Measurements from ENCODE around the gene BICD1.
"Not testable (repeated sequence)": the region's sequence is repeated elsewhere in the genome, so short reads cannot be mapped to it uniquely, and the experiment has no call there.

The BICD1 gene

DNA sequence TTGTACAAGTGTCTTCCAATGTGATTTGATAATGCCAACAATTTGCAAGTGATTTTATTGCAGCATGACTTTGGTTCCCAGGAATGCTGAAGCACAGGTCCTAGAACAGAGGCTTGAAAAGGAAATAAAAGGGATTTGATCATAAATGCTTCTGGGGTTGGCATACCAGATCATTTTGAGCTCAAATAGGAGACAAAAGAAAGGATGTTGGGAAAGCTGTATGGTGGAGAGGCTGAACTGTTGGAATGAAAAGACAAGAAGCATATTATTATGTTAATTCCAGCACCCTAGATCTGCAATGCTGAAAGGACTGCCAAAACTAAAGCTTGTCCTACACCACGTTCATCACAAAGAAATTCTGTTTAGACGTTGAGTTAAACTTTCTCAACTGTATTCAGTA lies 143.1 kb downstream of the BICD1 start:
- no peak for DNase-seq

- no peak for DNase-seq
Measured at GRCh38 chr12:32252199-32253073, 145.8 kb downstream of the BICD1 start.

DNA sequence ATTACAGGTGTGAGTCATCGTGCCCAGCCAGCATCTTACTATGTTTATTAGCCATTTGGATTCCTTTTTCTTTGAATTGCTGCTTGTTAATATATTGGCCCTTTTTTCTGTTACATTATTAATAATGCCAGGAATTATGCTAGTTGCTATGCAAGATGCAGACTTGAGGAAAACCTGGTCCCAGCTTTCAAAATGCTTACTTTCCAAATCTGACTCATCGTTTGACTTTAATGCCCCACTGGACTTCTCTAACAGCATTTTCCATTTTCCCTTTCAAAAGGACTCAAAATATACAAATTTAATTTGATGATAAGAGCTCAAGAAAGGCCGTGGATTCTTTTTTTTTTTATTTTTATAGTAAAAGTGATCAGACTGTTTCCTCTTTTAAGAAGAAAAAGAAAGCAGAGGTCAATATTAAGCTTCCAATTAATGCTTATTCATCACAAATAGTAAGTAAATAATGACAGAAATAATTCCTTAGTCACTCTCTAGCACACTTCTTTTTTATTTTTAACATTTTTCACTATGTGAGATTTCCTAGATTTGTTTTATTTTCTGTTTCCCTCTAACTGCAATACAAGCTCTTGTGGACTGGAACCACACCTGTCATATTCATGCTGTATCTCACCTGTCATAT lies 146.6 kb downstream of the BICD1 start:
- no peak for DNase-seq

DNA sequence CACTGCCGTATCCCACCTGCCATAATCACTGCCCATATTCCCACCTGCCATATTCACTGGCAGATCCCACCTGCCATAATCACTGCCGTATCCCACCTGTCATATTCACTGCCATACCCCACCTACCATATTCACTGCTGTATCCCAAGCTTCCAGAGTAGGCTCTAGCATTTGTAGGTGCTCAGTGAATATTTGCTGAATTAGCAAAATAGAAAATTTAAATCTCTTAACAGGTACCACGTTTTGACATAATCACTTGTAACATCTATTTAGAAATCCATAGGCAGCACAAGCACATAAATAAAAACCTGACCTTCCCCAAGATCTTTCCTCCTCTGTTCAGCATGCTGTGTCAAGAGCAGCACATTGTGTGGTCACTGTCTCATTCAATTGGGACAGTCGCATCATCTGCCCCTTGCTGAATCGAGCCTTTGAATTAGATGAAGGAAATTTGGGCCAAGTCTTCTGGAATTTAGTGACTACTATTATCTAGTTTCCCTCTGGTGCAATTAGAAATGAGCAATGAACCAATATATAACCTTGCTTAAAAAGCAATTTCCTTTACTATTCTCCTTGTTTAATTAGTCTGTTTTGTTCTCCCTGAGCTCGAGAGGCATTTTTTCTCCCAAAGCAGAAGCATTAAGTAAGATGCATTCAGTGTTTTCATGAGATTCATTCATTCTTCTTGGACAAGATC lies 147.8 kb downstream of the BICD1 start:
- no peak for DNase-seq

- DNase-seq: no peak
Measured at GRCh38 chr12:32255588-32255987, 148.9 kb downstream of the BICD1 start.

DNA sequence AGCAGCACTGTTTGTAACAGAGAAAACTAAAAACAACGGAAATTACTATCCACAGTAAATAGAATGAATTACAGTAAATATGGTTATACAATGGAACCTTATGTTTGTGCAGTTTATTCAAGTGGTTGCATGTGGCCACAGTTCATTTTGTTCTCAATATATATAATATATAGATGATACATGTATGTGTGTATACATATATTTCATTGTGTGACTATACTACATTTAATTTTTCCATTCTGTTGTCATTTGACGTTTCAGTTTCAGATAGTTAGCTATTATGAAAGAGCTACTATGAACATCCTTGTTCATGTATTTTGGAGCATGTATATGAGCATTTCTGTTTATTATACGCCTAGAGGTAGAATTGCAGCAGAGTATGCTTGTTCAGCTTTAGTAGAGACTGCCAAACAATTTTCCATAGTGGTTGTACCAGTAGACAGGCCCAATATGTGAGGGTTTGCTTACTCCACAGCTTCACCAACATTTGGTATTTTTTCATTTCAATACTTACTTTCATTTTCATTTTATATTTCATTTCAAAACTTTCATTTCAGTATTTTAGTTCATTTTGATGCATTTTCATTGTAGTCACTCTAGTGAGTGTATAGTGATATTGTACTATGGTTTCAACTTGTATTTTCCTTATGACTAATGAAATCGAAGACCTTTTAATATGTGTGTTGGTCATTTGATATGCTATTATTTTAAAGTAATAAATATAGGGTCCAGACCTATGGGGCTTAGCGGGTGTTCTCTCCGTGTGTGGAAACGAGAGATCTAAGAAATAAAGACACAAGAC lies 151.2 kb downstream of the BICD1 start:
- DNase-seq: no peak

DNA sequence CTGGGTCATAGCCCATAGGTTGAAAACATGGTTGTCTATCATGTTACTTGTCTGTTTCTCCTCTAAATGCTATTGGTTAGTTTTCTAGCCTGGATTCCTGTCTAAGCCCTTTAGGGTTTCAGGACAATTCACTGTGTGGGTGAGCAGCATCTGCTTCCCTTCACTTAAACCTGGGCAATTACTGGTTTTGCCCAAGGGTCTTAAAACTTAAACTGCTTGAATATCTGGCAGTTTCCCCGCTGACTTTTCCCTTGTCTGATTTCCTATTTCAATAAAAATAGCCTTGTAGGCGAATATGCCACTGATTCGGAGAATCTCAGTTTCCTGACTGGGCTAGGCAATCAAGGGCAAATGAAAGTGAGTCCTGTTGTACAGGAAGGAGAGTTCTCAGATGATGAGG lies 154.0 kb downstream of the BICD1 start:
- no peak for DNase-seq

GRCh38 chr12:32261638-32262037 lies 155.0 kb downstream of the BICD1 start:
- DNase-seq: no peak

- no peak for DNase-seq
Measured at GRCh38 chr12:32264961-32265360, 158.3 kb downstream of the BICD1 start.

DNA sequence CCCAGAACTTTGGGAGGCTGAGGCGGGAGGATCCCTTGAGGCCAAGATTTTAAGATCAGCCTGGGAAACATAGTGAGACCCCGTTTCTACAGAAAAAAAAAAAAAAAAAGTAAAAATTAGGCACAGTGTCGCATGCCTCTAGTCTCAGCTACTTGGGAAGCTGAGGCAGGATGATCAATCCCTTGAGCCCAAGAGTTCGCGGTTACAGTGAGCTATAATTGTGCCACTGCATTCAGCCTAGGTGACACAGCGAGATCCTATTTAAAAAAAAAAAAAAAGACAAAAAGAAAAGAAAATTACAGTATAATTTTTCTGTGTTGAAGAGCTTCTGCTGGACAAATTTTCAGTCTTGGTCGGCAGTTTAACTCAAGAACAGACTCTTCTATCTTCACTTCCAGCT lies 158.8 kb downstream of the BICD1 start:
- no peak for DNase-seq

- DNase-seq: no peak
Measured at GRCh38 chr12:32265951-32266350, 159.3 kb downstream of the BICD1 start.

- DNase-seq: no peak
Measured at GRCh38 chr12:32266756-32267155, 160.1 kb downstream of the BICD1 start.

DNA sequence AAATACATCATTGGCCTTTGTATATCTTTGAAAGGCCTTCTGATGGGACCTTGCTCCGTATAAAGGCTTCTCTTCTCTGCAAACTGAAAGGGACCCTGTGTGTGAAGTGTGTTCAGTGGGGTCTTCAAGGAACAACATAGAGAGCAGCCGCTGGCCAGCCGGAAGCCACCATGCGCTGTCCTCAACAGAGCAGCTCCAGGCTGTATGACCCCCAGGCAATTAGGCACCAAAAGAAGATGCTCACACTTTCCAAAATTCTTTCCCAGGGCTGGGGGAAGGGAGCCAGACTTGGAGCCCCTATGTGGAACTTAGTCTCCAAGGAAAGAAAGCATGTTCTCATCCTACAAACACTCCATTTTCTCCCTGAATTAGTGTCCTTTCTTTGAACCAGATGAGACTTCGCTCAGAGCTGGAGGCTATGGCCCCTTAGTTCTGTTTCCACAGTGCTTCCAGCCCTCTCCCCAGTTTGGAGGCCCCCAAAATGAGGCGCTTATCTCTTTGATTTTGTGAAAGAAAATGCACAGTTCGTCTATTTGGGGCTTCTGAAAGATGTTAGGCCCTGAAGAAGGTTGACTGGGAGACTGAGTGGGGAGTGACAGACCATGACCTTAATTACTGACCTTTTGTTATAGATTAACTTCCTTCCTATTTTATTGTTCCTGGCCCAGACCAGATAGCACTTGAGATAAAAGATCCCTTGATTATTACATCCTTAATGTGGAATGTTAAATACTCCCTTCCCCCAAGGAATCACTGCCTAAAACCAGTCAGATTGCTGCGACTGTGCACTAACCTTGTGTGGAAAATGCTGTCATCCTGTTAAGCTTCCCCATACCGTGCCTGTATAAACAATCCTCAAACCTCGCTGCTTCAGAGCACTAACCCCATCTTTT lies 164.4 kb downstream of the BICD1 start:
- peak; percentile 74 for DNase-seq

GRCh38 chr12:32272465-32272864 lies 165.8 kb downstream of the BICD1 start:
- no peak for DNase-seq

GRCh38 chr12:32273063-32273522 lies 166.4 kb downstream of the BICD1 start:
- DNase-seq: no peak

DNA sequence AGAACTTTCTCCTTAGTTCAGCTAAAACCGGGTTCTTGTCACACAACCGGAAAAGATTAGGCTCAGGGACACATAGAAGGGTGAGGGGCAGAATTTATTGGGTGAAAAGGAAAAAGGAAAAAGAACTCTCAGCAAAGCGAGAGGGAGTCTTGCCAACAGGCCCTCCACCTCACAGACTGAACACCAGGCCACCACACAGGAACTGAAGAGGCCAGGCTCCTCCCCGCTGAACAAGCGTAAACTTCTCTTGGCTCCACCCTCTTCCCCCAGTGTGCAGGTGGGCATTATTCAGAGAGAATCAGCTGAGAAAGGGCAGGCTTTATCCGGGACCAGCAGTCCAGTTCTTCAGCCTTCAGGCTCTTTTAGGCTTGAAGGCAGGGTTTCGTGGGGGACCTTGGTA lies 167.1 kb downstream of the BICD1 start:
- DNase-seq: no peak

GRCh38 chr12:32274665-32275064 lies 168.0 kb downstream of the BICD1 start:
- no peak for DNase-seq

DNA sequence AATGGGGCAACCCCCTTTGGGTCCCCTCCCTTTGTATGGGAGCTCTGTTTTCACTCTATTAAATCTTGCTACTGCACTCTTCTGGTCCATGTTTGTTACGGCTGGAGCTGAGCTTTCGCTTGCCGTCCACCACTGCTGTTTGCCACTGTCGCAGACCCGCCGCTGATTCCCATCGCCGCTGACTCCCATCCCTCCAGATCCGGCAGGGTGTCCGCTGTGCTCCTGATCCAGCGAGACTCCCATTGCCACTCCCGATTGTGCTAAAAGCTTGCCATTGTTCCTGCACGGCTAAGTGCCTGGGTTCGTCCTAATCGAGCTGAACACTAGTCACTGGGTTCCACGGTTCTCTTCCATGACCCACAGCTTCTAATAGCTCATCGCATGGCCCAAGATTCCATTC lies 168.9 kb downstream of the BICD1 start:
- DNase-seq: not testable (repeated sequence)

DNA sequence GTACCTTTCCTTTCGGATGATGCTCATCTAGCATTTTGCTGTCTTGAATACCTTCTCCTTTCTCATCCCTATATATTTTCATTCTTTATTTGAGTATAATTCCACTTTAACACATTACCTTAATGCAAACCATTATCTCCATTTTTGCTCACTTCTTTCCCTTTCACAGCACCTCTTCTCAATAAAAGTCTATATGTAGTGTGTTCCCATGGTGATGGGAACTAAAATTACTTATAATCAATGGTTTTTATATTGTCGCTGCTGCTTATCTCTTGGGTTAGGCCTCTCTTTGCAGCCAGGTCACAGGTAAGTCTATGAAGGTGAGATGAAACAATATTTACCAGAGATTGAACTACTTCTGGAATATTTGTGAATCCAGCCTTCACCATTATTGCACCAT lies 171.1 kb downstream of the BICD1 start:
- no peak for DNase-seq

GRCh38 chr12:32281098-32281497 lies 174.5 kb downstream of the BICD1 start:
- DNase-seq: no peak

DNA sequence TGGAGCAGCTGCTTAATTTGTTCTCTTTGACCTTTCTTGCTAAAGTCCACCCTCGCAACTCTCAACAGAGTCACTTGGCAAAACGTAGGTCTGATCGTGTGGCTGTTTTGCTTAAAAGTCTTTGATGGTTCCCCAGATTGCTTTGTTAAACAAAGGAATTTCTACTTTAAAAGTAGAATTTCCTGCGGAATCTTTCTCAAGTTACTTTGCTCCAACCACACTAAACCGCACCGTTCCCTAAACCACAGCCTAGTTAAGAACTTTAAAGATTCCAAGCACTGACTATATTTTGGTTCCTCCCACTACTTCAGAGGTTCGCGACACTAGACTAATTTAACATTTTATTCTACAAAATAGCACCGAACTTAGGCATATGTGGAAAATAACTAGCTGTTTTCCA lies 177.9 kb downstream of the BICD1 start:
- no peak for DNase-seq

DNA sequence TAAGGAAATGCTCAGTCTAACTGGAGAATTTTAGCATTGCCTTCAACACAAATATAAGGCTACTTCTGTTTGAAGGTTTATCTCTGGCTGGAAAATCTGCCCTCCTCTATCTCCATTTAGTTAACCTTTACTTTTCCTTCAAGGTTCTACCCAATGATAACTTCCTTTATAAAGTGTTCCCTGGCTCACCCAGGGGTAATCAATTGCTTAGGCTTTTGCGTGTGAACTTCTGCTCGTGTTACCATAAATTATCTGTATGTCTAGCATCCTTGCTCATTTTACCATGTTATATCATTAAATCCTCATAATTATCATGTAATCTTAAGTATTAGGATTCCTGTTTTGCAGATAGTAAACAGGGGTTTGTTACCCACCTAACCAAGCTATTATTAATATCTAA lies 178.4 kb downstream of the BICD1 start:
- no peak for DNase-seq

Data from midbrain (tissue), 1 donor.